Neural progenitor cell (in vitro differentiated cells): ENCODE data around the gene FLG2. TPM values are rescaled to one million over a fixed set of nuclear protein-coding genes. Genes with fewer than 3 reads are reported as not detected.

Experiments
- DNase-seq: peaks from one replicate; pipeline ENCODE4 v3.0.0-alpha.2; 2016; ENCODE audit warnings: low spot score
- H2AFZ ChIP-seq: fragments of 200-600 bp; sonication (generic); replicated peaks from 2 replicates; pipeline ENCODE4 v1.6.1; 2016; ENCODE audit warnings: antibody characterized with exemption
- H3F3A ChIP-seq: fragments of 200-600 bp; sonication (generic); 2 replicates; pipeline ENCODE4 v1.6.1; 2016; ENCODE audit warnings: antibody characterized with exemption, low read depth
- H3K27ac ChIP-seq: fragments of 200-600 bp; sonication (generic); 2 replicates; pipeline ENCODE4 v1.5.1; 2016; ENCODE audit warnings: mild to moderate bottlenecking
- H3K27me3 ChIP-seq: fragments of 200-600 bp; sonication (generic); 2 replicates; pipeline ENCODE4 v1.6.1; 2016; ENCODE audit warnings: mild to moderate bottlenecking, moderate library complexity
- H3K36me3 ChIP-seq: fragments of 200-600 bp; sonication (generic); 2 replicates; pipeline ENCODE4 v1.5.1; 2016
- H3K4me1 ChIP-seq: fragments of 200-600 bp; sonication (generic); 2 replicates; pipeline ENCODE4 v1.6.1; 2016; ENCODE audit warnings: mixed run types
- H3K4me2 ChIP-seq: fragments of 200-600 bp; sonication (generic); 2 replicates; pipeline ENCODE4 v1.6.1; 2016
- H3K4me3 ChIP-seq: fragments of 200-600 bp; sonication (generic); 2 replicates; pipeline ENCODE4 v1.5.1; 2016
- H3K79me2 ChIP-seq: fragments of 200-600 bp; sonication (generic); 2 replicates; pipeline ENCODE4 v1.6.1; 2016; ENCODE audit warnings: low read depth
- H3K9ac ChIP-seq: fragments of 200-600 bp; sonication (generic); 2 replicates; pipeline ENCODE4 v1.6.1; 2016
- H3K9me3 ChIP-seq: fragments of 200-600 bp; sonication (generic); 2 replicates; pipeline ENCODE4 v1.5.1; 2016; ENCODE audit warnings: low read depth
- H4K20me1 ChIP-seq: fragments of 200-600 bp; sonication (generic); 2 replicates; pipeline ENCODE4 v1.6.1; 2016; ENCODE audit warnings: low read depth
- H3K27ac Mint-ChIP-seq: 3 replicates; pipeline ENCODE4 v1.8.0; 2021; ENCODE audit warnings: mixed read lengths
- H3K27me3 Mint-ChIP-seq: 2 replicates; pipeline ENCODE4 v1.8.0; 2022; ENCODE audit warnings: low read depth, mild to moderate bottlenecking, inconsistent platforms, moderate library complexity, mixed read lengths; ENCODE audit not compliant: insufficient read depth
- H3K36me3 Mint-ChIP-seq: 3 replicates; pipeline ENCODE4 v1.8.0; 2021; ENCODE audit warnings: mixed read lengths
- H3K4me1 Mint-ChIP-seq: 3 replicates; pipeline ENCODE4 v1.8.0; 2021; ENCODE audit warnings: mixed read lengths
- H3K4me3 Mint-ChIP-seq: 3 replicates; pipeline ENCODE4 v1.8.0; 2021; ENCODE audit warnings: mild to moderate bottlenecking, moderate library complexity, mixed read lengths
- H3K9me3 Mint-ChIP-seq: 3 replicates; pipeline ENCODE4 v1.8.0; 2020; ENCODE audit warnings: mixed read lengths
- CTCF ChIP-seq: fragments of 200-600 bp; sonication (generic); IDR thresholded peaks from 2 replicates; pipeline ENCODE4 v1.5.1; 2017; ENCODE audit warnings: antibody characterized with exemption, mild to moderate bottlenecking
- EZH2 ChIP-seq: fragments of 200-600 bp; sonication (generic); IDR thresholded peaks from 2 replicates; pipeline ENCODE4 v1.6.1; 2017; ENCODE audit warnings: antibody characterized with exemption, mild to moderate bottlenecking, moderate library complexity
- EZH2phosphoT487 ChIP-seq: fragments of 200-600 bp; sonication (generic); IDR thresholded peaks from 2 replicates; pipeline ENCODE4 v1.6.1; 2017; ENCODE audit warnings: antibody characterized with exemption
- total RNA-seq: library from RNA; depleted of rRNA; stranded (reverse); fragments of >200 nt; gene quantifications from 2 replicates; pipeline ENCODE4 v1.2.3, GENCODE V29; 2015; ENCODE audit warnings: low replicate concordance

FLG2 gene
- total RNA-seq, 1 donor from 2014 or later = not detected

- no peak overlapping the region for H3K27ac ChIP-seq
- peaks cover 39% of the 10 kb centered on the region for H3K9me3 ChIP-seq
- TF ChIP-seq CTCF = no peak
- TF ChIP-seq EZH2 = no peak
- no peak for TF ChIP-seq EZH2phosphoT487
- no peaks in the 10 kb centered on the region for H3K27me3 ChIP-seq
- no peaks in the 10 kb centered on the region for H4K20me1 ChIP-seq
- no peak overlapping the region for H3K4me3 ChIP-seq
- H3K4me1 ChIP-seq = no peaks in the 10 kb centered on the region
- DNase-seq = no peak
- no peak overlapping the region for H3K9ac ChIP-seq
- no peaks in the 10 kb centered on the region for H3K27me3 Mint-ChIP-seq
- no peaks in the 10 kb centered on the region for H3K79me2 ChIP-seq
- H3K27ac Mint-ChIP-seq = no peak overlapping the region
- H3K4me1 Mint-ChIP-seq = no peaks in the 10 kb centered on the region
- H3K4me2 ChIP-seq = no peak overlapping the region
- peaks cover 9% of the 10 kb centered on the region for H3K9me3 Mint-ChIP-seq
- no peak overlapping the region for H3K4me3 Mint-ChIP-seq
- H3K36me3 Mint-ChIP-seq = no peaks in the 10 kb centered on the region
- no peak overlapping the region for H2AFZ ChIP-seq
- no peaks in the 10 kb centered on the region for H3K36me3 ChIP-seq
- no peaks in the 10 kb centered on the region for H3F3A ChIP-seq
Measured at GRCh38 chr1:152367436-152367835, 7.6 kb upstream of the FLG2 start.

GRCh38 chr1:152356736-152357135 lies 3.1 kb downstream of the FLG2 start:
- Mint-ChIP-seq H3K36me3 (no peaks in the 10 kb centered on the region), H3K9me3 (peaks cover 34% of the 10 kb centered on the region), H3K4me3 (no peak overlapping the region), H3K27ac (no peak overlapping the region), H3K4me1 (no peaks in the 10 kb centered on the region), H3K27me3 (peaks cover 2% of the 10 kb centered on the region)
- Histone ChIP-seq H3K27me3 (no peaks in the 10 kb centered on the region), H4K20me1 (no peaks in the 10 kb centered on the region), H3K9ac (no peak overlapping the region), H2AFZ (no peak overlapping the region), H3K9me3 (peaks cover 19% of the 10 kb centered on the region), H3K27ac (no peak overlapping the region), H3K4me3 (no peak overlapping the region), H3K4me2 (no peak overlapping the region), H3K79me2 (no peaks in the 10 kb centered on the region), H3K36me3 (no peaks in the 10 kb centered on the region), H3F3A (no peaks in the 10 kb centered on the region), H3K4me1 (no peaks in the 10 kb centered on the region)
- TF ChIP-seq CTCF (no peak), EZH2phosphoT487 (no peak), EZH2 (no peak)
- DNase-seq = no peak

GRCh38 chr1:152349611-152350010 lies 10.2 kb downstream of the FLG2 start:
- no peaks in the 10 kb centered on the region for H3K79me2 ChIP-seq
- TF ChIP-seq EZH2 = no peak
- TF ChIP-seq CTCF = no peak
- TF ChIP-seq EZH2phosphoT487 = no peak
- H4K20me1 ChIP-seq = no peaks in the 10 kb centered on the region
- no peak overlapping the region for H3K4me3 Mint-ChIP-seq
- H3K9ac ChIP-seq = no peak overlapping the region
- H3K27ac ChIP-seq = no peak overlapping the region
- no peak overlapping the region for H3K27ac Mint-ChIP-seq
- H3K36me3 ChIP-seq = no peaks in the 10 kb centered on the region
- no peaks in the 10 kb centered on the region for H3F3A ChIP-seq
- H3K4me3 ChIP-seq = no peak overlapping the region
- no peaks in the 10 kb centered on the region for H3K4me1 ChIP-seq
- H3K4me2 ChIP-seq = no peak overlapping the region
- DNase-seq = no peak
- no peaks in the 10 kb centered on the region for H3K27me3 ChIP-seq
- H3K9me3 ChIP-seq = peaks cover 26% of the 10 kb centered on the region
- no peaks in the 10 kb centered on the region for H3K4me1 Mint-ChIP-seq
- no peak overlapping the region for H2AFZ ChIP-seq
- H3K9me3 Mint-ChIP-seq = peaks cover 24% of the 10 kb centered on the region
- H3K27me3 Mint-ChIP-seq = no peaks in the 10 kb centered on the region
- H3K36me3 Mint-ChIP-seq = no peaks in the 10 kb centered on the region

GRCh38 chr1:152348447-152348846 lies 11.4 kb downstream of the FLG2 start:
- TF ChIP-seq EZH2 = no peak
- no peak for TF ChIP-seq CTCF
- TF ChIP-seq EZH2phosphoT487 = no peak
- H3F3A ChIP-seq = no peaks in the 10 kb centered on the region

More at GRCh38 chr1:152348447-152348846, 11.4 kb downstream of the FLG2 start:
- Histone ChIP-seq H3K27me3 (no peaks in the 10 kb centered on the region), H3K36me3 (no peaks in the 10 kb centered on the region), H2AFZ (no peak overlapping the region), H3K4me3 (no peak overlapping the region), H3K27ac (no peak overlapping the region), H3K79me2 (no peaks in the 10 kb centered on the region), H3K9me3 (peaks cover 24% of the 10 kb centered on the region), H3K4me2 (no peak overlapping the region), H4K20me1 (no peaks in the 10 kb centered on the region), H3K9ac (no peak overlapping the region), H3K4me1 (no peaks in the 10 kb centered on the region)
- H3K27me3 Mint-ChIP-seq = no peaks in the 10 kb centered on the region
- no peaks in the 10 kb centered on the region for H3K36me3 Mint-ChIP-seq
- no peaks in the 10 kb centered on the region for H3K4me1 Mint-ChIP-seq
- peaks cover 16% of the 10 kb centered on the region for H3K9me3 Mint-ChIP-seq
- DNase-seq = no peak
- no peak overlapping the region for H3K4me3 Mint-ChIP-seq
- H3K27ac Mint-ChIP-seq = no peak overlapping the region
